Measurements from ENCODE around the gene RTN3. TPM values are rescaled to one million over a fixed set of nuclear protein-coding genes. Genes with fewer than 3 reads are reported as not detected.

The RTN3 gene
- total RNA-seq, 1 experiment from 2014 or later = 95.0 TPM

GRCh38 chr11:63670433-63671321 is 10.6 kb upstream of the RTN3 start:
- Histone ChIP-seq H3K79me2 (ENCODE audit: insufficient read depth, low read length) (peaks cover 50% of the 10 kb centered on the region), H3K27ac (ENCODE audit: low read depth, low read length) (peak overlapping the region; percentile 83), H3K9me2 (ENCODE audit: insufficient read depth) (no peaks in the 10 kb centered on the region), H3K9me3 (ENCODE audit: control insufficient read depth in 1 of 2, insufficient read depth in 1 of 2, low read depth in 1 of 2, low read length in 2 of 2) (no peaks in the 10 kb centered on the region), H3K27me3 (ENCODE audit: insufficient read depth, low read length) (no peaks in the 10 kb centered on the region), H3K4me1 (ENCODE audit: control insufficient read depth in 1 of 2, insufficient read depth in 2 of 2, low read length in 2 of 2) (peaks cover 25 to 55% of the 10 kb centered on the region in 2 experiments), H3K4me2 (ENCODE audit: low read length) (peak overlapping the region; percentile 86), H2AFZ (ENCODE audit: low read depth, low read length, poor library complexity, severe bottlenecking) (no peak overlapping the region), H3K9ac (ENCODE audit: low read length) (peak overlapping the region; percentile 76), H4K20me1 (ENCODE audit: insufficient read depth) (no peaks in the 10 kb centered on the region), H3K4me3 (replicated peaks in 1 of 2; ENCODE audit: low read depth in 1 of 2, low read length in 2 of 2) (peak overlapping the region; percentile 50 to 60), H3K36me3 (ENCODE audit: control insufficient read depth in 1 of 2, insufficient read depth in 2 of 2, low read length in 2 of 2) (no peaks in the 10 kb centered on the region)
- DNase-seq (ENCODE audit: low read depth, low spot score) (no peak), ATAC-seq (peak; percentile 55)
- ChIA-PET CTCF (interaction anchor here (1.0 to 2.1 kb wide), 2 partner anchors 10 to 18 kb away, joined by 3 to 7 read pairs; partner anchors contain the start of gene RTN3), POLR2A (interaction anchor here (4.3 kb wide), 1 partner anchor 11 kb away, joined by 24 read pairs; the partner anchor contains the start of gene RTN3), RAD21 (ENCODE audit: low non-redundant PET in 1 of 2, low total read pairs in 2 of 2, uncharacterized antibody in 2 of 2, unreplicated experiment in 2 of 2) (no interaction called here)
- no peak for TF ChIP-seq EZH2 (IDR thresholded peaks at IDR 0.05)
- no peak for TF ChIP-seq POLR2A (IDR thresholded peaks at IDR 0.05; ENCODE audit: borderline replicate concordance, extremely low read depth, insufficient read depth, insufficient read length)
- TF ChIP-seq ZFX (IDR thresholded peaks at IDR 0.05) = no peak
- TF ChIP-seq CBX3 (IDR thresholded peaks at IDR 0.05; ENCODE audit: low read depth) = no peak
- TF ChIP-seq CEBPB (IDR thresholded peaks at IDR 0.05; ENCODE audit: low read depth) = peak; percentile 55; the same call in 1 of the 2 replicates
- TF ChIP-seq ZBTB33 (IDR thresholded peaks at IDR 0.05; ENCODE audit: extremely low read depth, insufficient replicate concordance, low read length) = no peak
- TF ChIP-seq RAD21 (IDR thresholded peaks at IDR 0.05; ENCODE audit: low read depth) = peak; percentile 61
- peak in 2 of 3 experiments; percentile 47 to 57; a peak in 5 of 6 replicates for TF ChIP-seq CTCF (IDR thresholded peaks at IDR 0.05 in 2 of 3, conservative IDR thresholded peaks at IDR 0.05 in 1 of 3; ENCODE audit: borderline replicate concordance in 1 of 3, insufficient read depth in 1 of 3, low read depth in 2 of 3, low read length in 2 of 3)
- TF ChIP-seq SP1 (IDR thresholded peaks at IDR 0.05; ENCODE audit: low read depth) = 0 out of 2 replicates have a peak, but pooled peaks have one; percentile 11
- TF ChIP-seq YY1 (IDR thresholded peaks at IDR 0.05; ENCODE audit: extremely low read depth, insufficient replicate concordance, low read depth, low read length) = peak; percentile 67
- TF ChIP-seq EGR1 (IDR thresholded peaks at IDR 0.05; ENCODE audit: low read depth) = no peak
- intact Hi-C loops (cut with micrococcal nuclease) = no loop called here
- no TSS peak for BruUV-seq (replicated peaks)
